K562 (cell line): ENCODE results near the gene PPP1R9B.

Source experiments
- FOS ChIP-seq: IDR thresholded peaks from 3 replicates; pipeline ENCODE4 v1.6.1; 2011; ENCODE audit not compliant: insufficient read length; ENCODE audit errors: extremely low read depth
- SRSF7 ChIP-seq: fragments of 200-400 bp; formaldehyde crosslinking; optimal IDR thresholded peaks from 2 replicates; pipeline ENCODE3; 2017; ENCODE audit warnings: mild to moderate bottlenecking, low read depth, low read length

- TF ChIP-seq FOS (no peak), SRSF7 (no peak)
Observed at GRCh38 chr17:50149417-50150353, 792 bp downstream of the PPP1R9B start.
